ENCODE results near the gene PIM1.

DNA sequence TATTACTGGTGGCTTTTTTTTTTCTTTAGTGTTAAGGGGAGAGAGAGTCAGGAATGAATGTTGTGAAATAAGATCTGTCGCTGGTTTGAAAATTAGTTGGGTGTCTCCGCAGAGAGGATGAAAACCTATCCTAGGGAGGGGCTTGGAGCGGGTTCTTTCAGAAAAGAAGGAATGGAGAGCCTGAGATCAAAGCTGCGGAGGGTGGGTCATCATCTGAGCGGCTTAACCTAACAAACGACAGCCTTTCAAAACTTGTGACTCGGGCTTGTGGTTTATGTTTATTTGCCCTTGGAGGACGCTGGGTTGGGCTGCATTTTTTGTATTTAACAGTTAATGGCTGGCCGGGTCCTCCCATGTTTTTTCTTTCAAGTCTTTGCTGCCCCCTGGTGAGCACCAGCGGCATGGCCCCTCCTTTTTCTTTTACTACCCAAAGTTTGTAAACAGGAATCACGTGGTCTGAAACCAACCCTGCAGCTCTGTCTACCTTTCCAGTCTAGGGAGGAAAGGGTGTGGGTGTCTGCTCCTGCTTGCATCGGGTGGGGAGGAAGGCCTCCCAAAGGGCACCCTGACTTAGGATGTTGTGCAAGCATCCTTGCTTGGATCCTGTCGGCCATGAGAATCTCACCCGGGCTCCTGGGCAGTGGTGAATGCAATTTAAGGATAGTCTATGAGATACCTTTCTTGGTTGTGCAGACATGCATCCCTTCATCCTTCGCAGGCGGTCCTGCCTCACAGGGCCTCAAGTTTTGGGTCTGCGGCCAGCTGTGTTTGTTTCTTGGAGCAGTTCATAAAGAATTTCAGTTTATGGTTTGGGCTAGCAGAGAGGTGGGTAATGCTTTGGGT lies 2.2 kb downstream of the PIM1 start:
- TF ChIP-seq, protein P1, sequence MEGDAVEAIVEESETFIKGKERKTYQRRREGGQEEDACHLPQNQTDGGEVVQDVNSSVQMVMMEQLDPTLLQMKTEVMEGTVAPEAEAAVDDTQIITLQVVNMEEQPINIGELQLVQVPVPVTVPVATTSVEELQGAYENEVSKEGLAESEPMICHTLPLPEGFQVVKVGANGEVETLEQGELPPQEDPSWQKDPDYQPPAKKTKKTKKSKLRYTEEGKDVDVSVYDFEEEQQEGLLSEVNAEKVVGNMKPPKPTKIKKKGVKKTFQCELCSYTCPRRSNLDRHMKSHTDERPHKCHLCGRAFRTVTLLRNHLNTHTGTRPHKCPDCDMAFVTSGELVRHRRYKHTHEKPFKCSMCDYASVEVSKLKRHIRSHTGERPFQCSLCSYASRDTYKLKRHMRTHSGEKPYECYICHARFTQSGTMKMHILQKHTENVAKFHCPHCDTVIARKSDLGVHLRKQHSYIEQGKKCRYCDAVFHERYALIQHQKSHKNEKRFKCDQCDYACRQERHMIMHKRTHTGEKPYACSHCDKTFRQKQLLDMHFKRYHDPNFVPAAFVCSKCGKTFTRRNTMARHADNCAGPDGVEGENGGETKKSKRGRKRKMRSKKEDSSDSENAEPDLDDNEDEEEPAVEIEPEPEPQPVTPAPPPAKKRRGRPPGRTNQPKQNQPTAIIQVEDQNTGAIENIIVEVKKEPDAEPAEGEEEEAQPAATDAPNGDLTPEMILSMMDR (conservative IDR thresholded peaks at IDR 0.05; ENCODE audit: low read length): peak; percentile 92
- TF ChIP-seq EZH2phosphoT487 (IDR thresholded peaks at IDR 0.05; ENCODE audit: borderline replicate concordance): no peak

Data from Loucy (cell line).